ENCODE results near the gene BCR.

Gene BCR

DNA sequence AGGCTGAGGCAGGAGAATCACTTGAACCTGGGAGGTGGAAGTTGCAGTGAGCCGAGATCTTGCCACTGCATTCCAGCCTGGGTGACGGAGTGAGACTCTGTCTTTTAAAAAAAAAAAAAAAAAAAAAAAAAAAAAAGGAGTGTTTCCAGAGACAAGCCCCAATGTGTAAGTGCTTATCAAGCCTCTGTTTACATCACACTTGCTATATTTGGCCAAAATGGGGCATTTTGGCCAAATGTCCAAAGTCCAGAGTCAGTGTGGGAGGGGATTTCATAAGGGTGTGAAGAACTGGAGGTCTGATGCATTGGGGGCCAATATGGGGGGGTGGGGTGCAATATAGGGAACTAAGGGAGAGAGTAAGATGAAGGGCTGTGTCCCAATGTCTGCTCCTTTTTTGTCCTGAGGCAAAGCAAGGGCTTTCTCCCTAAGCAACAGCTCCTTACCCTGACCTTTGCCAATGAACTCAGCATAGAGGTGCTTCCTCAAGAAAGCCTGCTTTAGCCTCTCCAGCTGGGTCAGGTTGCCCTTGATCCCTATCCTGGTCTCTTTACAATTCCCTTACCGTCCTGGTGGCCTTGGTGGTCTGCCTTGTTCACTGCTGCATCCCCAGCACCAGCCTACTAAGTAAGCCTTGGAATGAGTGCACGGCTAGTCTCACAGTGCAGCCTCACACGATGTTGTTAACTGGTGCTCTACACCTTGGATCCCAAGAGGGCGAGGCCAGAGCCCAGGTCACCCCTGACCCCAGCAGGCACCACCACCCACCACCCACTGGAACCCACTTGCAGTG is 14.1 kb upstream of the BCR start:
- Histone ChIP-seq H3K27me3 (ENCODE audit: insufficient read depth, insufficient read length) (no peaks in the 10 kb centered on the region), H3K4me3 (ENCODE audit: insufficient read length, low read depth) (no peak overlapping the region), H3K9ac (ENCODE audit: insufficient read length, low read depth) (peak overlapping the region; percentile 21), H3K4me1 (ENCODE audit: insufficient read depth, insufficient read length) (peaks cover 12% of the 10 kb centered on the region), H3K36me3 (ENCODE audit: insufficient read depth, insufficient read length, low read length) (no peaks in the 10 kb centered on the region), H3K9me3 (ENCODE audit: insufficient read depth, low read length) (no peaks in the 10 kb centered on the region)
- TF ChIP-seq ZNF274 (IDR thresholded peaks at IDR 0.05; ENCODE audit: low read depth, low read length) (no peak), SUZ12 (IDR thresholded peaks at IDR 0.05; ENCODE audit: extremely low read depth, insufficient read depth, insufficient read length) (no peak), YY1 (IDR thresholded peaks at IDR 0.05; ENCODE audit: insufficient read depth, insufficient read length) (no peak)
- DNase-seq (ENCODE audit: low read depth, low spot score): no peak

DNA sequence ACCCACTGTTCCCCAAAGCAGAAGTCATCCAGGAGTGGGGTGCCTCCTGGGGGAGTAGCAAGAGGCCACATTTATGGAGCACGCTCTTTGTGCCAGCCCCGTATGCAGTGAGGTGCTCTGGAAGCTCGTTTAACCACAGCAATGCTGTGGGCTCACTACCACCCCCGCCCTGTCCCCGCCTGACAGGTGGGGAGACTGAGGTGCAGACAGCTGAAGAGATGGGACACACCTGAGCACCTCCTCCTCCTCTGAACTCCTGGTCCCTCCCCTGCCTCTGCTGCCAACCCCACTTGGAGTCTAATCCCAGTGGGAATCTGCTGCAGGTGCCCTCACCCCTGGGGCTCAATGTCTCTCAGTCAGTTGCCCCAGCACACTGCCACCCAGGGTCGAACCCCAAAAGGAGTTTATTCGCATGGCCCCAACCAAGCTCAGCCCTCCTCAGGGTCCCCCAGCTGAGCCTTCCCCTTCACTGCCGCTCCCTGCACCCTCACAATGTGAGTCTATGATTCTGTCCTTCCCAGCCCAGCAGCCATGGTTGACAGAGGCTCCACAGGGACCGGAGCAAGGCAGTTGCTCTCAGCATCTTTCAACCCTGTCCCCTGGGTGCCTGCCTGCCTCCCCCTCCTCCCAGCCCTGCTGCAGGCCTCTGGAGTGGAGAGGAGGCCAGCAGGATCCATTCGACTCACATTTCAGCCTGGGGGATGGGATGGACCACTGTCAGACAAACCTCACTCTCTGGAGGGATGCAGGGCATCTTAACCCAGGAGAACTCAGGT is 13.3 kb upstream of the BCR start:
- H3K27me3 ChIP-seq (ENCODE audit: insufficient read depth, insufficient read length): no peaks in the 10 kb centered on the region
- no peak for DNase-seq (ENCODE audit: low read depth, low spot score)
- H3K4me3 ChIP-seq (ENCODE audit: insufficient read length, low read depth): no peak overlapping the region
- H3K9me3 ChIP-seq (ENCODE audit: insufficient read depth, low read length): no peaks in the 10 kb centered on the region
- H3K4me1 ChIP-seq (ENCODE audit: insufficient read depth, insufficient read length): peaks cover 12% of the 10 kb centered on the region
- TF ChIP-seq ZNF274 (IDR thresholded peaks at IDR 0.05; ENCODE audit: low read depth, low read length) (no peak), SUZ12 (IDR thresholded peaks at IDR 0.05; ENCODE audit: extremely low read depth, insufficient read depth, insufficient read length) (no peak), YY1 (IDR thresholded peaks at IDR 0.05; ENCODE audit: insufficient read depth, insufficient read length) (no peak)
- H3K36me3 ChIP-seq (ENCODE audit: insufficient read depth, insufficient read length, low read length): no peaks in the 10 kb centered on the region
- H3K9ac ChIP-seq (ENCODE audit: insufficient read length, low read depth): peak overlapping the region; percentile 21

DNA sequence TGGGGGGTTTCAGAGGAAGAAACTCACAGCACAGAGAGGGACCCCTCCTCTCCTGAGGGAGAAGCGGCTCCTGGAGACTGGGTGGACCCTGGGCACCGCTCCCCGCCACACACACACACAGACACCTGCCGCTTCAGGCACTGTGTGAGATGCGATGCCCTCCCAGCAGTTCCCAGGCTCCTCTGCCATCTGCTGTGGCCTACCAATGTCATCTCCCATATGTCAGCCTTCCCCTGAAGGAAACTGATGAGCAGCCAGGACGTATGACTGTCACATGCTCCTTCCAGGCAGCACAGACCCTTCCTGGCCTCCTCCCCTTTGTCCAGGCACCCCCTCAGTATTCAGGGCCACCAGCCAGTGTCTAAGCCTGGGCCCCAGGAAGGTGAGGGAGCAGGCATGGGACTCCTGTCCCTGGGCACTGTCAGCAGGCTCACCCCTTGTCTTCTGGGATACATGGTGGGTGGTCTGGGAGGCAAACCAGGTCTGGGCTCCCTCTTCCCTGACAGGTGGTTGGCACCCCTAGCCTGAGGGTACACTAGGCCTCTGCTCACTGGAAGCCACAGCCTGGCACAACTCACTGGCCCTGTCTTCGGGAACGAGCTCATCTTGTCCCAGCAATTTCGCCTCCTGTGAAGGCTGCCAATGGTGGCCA is 11.8 kb upstream of the BCR start:
- no peaks in the 10 kb centered on the region for H3K9me3 ChIP-seq (ENCODE audit: insufficient read depth, low read length)
- H3K9ac ChIP-seq (ENCODE audit: insufficient read length, low read depth): no peak overlapping the region
- no peak for DNase-seq (ENCODE audit: low read depth, low spot score)
- no peak overlapping the region for H3K4me3 ChIP-seq (ENCODE audit: insufficient read length, low read depth)
- peaks cover 12% of the 10 kb centered on the region for H3K4me1 ChIP-seq (ENCODE audit: insufficient read depth, insufficient read length)
- TF ChIP-seq SUZ12 (IDR thresholded peaks at IDR 0.05; ENCODE audit: extremely low read depth, insufficient read depth, insufficient read length) (no peak), YY1 (IDR thresholded peaks at IDR 0.05; ENCODE audit: insufficient read depth, insufficient read length) (no peak), ZNF274 (IDR thresholded peaks at IDR 0.05; ENCODE audit: low read depth, low read length) (no peak)
- no peaks in the 10 kb centered on the region for H3K36me3 ChIP-seq (ENCODE audit: insufficient read depth, insufficient read length, low read length)
- H3K27me3 ChIP-seq (ENCODE audit: insufficient read depth, insufficient read length): no peaks in the 10 kb centered on the region

DNA sequence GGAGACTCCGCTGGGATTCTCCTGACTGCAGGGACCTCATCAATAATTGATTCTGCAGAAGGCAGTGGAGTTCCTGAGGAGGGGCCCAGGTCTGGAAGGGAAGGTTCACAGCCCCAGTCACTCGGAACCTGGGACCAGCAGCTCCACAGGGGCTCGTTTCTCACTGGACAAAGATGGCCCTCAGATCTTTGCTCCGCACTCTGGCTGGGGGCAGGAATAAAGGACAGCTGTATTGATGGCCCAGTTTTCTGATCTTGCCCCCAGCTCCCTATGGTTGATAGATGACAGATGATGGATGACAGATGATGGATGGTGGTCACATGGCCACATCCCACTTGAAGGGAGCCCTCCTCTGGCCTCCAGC is 11.3 kb upstream of the BCR start:
- no peak overlapping the region for H3K4me3 ChIP-seq (ENCODE audit: insufficient read length, low read depth)

DNA sequence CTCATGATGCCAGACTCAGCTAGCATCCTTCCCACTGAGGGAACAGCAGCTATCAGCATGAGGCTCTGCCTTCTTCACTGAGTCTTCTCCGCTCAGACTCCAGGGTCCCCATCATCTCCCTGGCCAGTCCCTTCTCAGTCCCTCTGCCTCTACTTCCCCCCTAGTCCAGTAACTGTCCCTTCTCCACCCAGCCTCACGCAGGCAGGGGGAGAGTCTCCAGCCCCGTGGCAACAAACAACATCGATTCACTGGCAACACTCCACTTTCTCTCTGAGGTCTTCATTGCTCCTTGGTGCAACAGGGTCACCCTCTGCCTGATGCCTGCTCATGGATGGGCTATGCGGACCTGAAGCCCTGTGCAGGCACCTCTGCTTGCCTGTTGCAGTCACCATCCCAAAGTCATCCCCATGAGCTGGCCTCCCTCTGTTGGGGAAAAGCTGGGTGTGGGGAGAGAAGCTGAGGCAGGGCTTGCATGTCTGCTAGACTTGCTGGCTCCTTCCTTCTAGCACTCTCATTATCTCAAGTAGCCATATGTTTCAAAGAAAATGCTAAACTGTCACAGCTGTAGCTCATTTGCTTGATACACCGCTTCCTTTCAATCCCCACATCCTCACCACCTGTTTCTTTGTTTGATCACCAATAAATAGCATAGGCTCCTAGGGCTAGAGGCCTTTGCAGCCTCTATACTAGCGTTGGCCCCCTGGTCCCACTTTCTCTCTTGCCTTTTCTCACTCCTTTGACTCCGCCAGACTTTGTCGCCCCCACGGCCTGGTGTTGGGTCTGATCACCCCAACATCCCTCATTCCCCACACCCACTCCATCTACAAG is 4.3 kb upstream of the BCR start:
- Histone ChIP-seq H3K4me1 (ENCODE audit: insufficient read depth, insufficient read length) (peaks cover 10% of the 10 kb centered on the region), H3K36me3 (ENCODE audit: insufficient read depth, insufficient read length, low read length) (no peaks in the 10 kb centered on the region), H3K9me3 (ENCODE audit: insufficient read depth, low read length) (peaks cover 27% of the 10 kb centered on the region; the same call in 1 of the 2 replicates), H3K4me3 (ENCODE audit: insufficient read length, low read depth) (no peak overlapping the region), H3K27me3 (ENCODE audit: insufficient read depth, insufficient read length) (no peaks in the 10 kb centered on the region), H3K9ac (ENCODE audit: insufficient read length, low read depth) (no peak overlapping the region)
- TF ChIP-seq ZNF274 (IDR thresholded peaks at IDR 0.05; ENCODE audit: low read depth, low read length): no peak
- TF ChIP-seq YY1 (IDR thresholded peaks at IDR 0.05; ENCODE audit: insufficient read depth, insufficient read length): no peak
- no peak for TF ChIP-seq SUZ12 (IDR thresholded peaks at IDR 0.05; ENCODE audit: extremely low read depth, insufficient read depth, insufficient read length)
- no peak for DNase-seq (ENCODE audit: low read depth, low spot score)

More for the DNA sequence above, 11.3 kb upstream of the BCR start:
- H3K36me3 ChIP-seq (ENCODE audit: insufficient read depth, insufficient read length, low read length): no peaks in the 10 kb centered on the region
- no peak for TF ChIP-seq SUZ12 (IDR thresholded peaks at IDR 0.05; ENCODE audit: extremely low read depth, insufficient read depth, insufficient read length)
- TF ChIP-seq YY1 (IDR thresholded peaks at IDR 0.05; ENCODE audit: insufficient read depth, insufficient read length): no peak
- no peak for TF ChIP-seq ZNF274 (IDR thresholded peaks at IDR 0.05; ENCODE audit: low read depth, low read length)
- no peaks in the 10 kb centered on the region for H3K9me3 ChIP-seq (ENCODE audit: insufficient read depth, low read length)
- no peaks in the 10 kb centered on the region for H3K27me3 ChIP-seq (ENCODE audit: insufficient read depth, insufficient read length)
- peaks cover 12% of the 10 kb centered on the region for H3K4me1 ChIP-seq (ENCODE audit: insufficient read depth, insufficient read length)
- no peak overlapping the region for H3K9ac ChIP-seq (ENCODE audit: insufficient read length, low read depth)
- no peak for DNase-seq (ENCODE audit: low read depth, low spot score)

DNA sequence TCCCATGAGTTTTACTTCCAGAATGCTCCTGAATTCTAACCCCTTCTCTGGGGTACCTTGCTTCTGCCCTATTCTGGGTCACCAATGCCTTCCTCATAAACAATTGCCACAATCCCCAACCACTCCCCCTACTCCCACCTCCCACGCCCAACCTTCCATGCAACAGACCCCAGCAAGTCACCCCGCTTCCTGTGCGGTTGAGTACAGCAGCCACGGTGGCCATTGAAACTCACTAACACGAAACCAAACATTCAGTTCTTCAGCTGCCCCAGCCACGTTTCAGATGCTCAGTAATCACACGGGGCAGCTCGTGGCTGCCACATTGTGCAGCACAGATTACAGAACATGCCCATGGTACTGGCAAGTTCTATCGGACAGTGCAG is 3.7 kb upstream of the BCR start:
- no peak for TF ChIP-seq ZNF274 (IDR thresholded peaks at IDR 0.05; ENCODE audit: low read depth, low read length)
- TF ChIP-seq YY1 (IDR thresholded peaks at IDR 0.05; ENCODE audit: insufficient read depth, insufficient read length): no peak
- no peak for TF ChIP-seq SUZ12 (IDR thresholded peaks at IDR 0.05; ENCODE audit: extremely low read depth, insufficient read depth, insufficient read length)
- no peaks in the 10 kb centered on the region for H3K27me3 ChIP-seq (ENCODE audit: insufficient read depth, insufficient read length)
- no peak for DNase-seq (ENCODE audit: low read depth, low spot score)
- peaks cover 10% of the 10 kb centered on the region for H3K4me1 ChIP-seq (ENCODE audit: insufficient read depth, insufficient read length)
- no peak overlapping the region for H3K4me3 ChIP-seq (ENCODE audit: insufficient read length, low read depth)
- H3K9me3 ChIP-seq (ENCODE audit: insufficient read depth, low read length): peaks cover 27% of the 10 kb centered on the region; the same call in 1 of the 2 replicates
- no peak overlapping the region for H3K9ac ChIP-seq (ENCODE audit: insufficient read length, low read depth)
- peaks cover 4% of the 10 kb centered on the region for H3K36me3 ChIP-seq (ENCODE audit: insufficient read depth, insufficient read length, low read length)

All from NT2/D1 (cell line).